ENCODE data around the gene ACOXL.
A peak's percentile ranks its signal among the peaks of the same experiment; 100 is the strongest.

The ACOXL gene

GRCh38 chr2:111117598-111118480 is 385.5 kb downstream of the ACOXL start:
- peak; percentile 74 for DNase-seq (ENCODE audit: low read depth)

DNA sequence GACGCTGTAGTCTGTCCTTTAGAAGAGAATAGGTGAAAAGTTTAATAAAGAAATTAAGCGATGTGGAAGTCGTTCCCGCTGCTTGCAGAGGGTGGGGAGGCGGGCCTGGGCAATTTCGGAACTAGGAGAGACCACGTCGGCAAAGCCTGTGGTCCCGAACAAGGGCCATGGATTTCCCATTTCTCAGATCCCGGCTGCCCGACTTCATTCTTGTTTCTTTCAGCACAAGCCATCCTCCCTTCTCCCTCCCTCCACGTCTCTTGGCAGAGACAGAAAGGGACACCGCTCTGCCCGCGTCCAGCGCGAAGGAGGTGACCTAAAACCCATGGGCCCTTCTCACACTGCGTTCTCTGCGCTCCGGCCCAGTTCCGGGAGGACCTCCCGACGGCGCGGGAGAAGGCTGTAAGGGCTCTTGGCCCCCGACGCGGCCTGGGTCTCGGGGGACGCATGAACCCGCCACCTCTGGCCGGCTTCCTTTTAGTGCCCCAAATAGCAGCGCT is 386.2 kb downstream of the ACOXL start:
- no peak for DNase-seq (ENCODE audit: low read depth)

DNA sequence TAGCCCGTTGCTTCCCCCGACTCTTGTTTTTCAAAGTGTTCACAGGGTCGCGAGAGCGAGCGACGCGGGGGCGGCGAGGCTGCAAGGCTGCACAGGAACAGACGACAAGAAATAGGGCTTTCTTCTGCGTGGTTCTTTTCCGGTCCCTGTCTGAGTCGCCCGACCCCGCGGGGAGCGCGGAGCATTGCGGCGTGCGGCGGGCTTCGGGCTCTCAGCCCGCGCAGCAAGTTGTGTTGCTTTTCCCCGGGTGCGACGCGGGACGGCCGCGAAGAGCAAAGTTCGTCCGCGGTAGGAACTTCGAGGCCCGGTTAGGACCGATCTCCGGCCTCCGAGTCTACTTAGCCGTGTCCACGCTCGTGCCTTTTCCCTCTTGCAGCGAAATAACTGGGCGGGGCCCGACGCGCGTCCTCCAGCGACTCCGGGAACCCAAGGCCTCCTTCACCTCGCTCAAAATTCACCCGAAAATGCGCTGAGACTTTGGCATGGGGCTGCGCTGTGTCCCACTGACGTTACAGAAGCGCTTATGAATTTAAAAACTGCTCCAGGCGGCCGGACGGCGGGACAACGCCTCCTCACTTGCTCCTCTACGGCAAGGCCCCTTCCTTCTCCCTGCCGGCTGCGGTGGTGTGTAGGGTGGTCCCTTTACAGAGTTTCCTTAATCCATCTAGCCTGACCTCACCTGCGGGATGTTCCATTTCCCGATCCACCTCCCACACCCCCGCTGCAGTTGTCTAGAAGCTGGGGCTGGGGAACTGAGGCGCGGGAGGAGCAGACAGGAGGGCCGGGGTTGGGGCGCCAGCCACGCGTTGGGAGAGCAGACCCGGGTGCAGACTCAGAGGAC is 386.8 kb downstream of the ACOXL start:
- DNase-seq (ENCODE audit: low read depth): peak; percentile 11

- DNase-seq (ENCODE audit: low read depth): peak; percentile 5
Observed at GRCh38 chr2:111119822-111120252, 387.5 kb downstream of the ACOXL start.

DNA sequence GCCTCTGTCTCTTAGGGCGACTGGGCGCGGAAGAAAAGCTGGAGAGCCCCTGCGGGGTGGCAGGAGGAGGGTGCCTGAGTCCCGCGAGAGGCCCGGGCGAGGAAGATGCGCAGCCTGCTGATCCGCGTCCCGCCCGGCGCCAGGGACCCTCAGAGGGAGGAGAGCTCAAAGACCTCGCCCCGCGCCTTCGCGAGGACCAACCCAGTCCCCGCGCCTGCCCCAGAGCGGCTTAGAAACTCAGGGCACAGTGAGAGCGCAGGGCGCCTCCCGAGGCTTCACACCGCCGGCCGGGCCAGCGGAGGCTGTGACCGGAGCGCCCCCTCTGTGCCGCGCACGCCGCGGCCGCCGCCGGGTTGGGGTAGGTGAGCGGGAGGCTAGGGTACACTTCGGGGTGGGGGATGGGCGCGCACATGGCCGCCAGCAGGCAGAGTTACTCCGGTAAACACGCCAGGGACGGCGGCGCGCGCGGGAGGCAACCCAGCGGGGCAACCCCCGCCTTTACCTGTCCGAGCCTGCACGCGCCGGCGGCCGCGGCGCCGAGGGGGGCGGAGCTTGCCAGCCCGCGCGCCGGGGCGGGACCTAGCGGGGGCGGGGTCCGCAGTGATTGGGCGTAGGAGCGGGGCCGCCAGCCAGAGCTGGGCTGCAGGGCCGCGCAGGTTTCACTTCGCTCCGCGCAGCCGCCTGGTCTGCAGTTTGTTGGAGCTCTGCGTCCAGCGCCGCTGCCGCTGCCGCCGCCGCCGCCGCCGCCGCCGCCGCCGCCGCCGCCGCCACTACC is 388.1 kb downstream of the ACOXL start, which contains the start of gene BCL2L11:
Gene BCL2L11, plus strand, starts transcription at position 662 of the 775 bp plus-strand sequence. CDS start 2,832 bp downstream, outside the sequence.
- peak; percentile 89 for DNase-seq (ENCODE audit: low read depth)

DNA sequence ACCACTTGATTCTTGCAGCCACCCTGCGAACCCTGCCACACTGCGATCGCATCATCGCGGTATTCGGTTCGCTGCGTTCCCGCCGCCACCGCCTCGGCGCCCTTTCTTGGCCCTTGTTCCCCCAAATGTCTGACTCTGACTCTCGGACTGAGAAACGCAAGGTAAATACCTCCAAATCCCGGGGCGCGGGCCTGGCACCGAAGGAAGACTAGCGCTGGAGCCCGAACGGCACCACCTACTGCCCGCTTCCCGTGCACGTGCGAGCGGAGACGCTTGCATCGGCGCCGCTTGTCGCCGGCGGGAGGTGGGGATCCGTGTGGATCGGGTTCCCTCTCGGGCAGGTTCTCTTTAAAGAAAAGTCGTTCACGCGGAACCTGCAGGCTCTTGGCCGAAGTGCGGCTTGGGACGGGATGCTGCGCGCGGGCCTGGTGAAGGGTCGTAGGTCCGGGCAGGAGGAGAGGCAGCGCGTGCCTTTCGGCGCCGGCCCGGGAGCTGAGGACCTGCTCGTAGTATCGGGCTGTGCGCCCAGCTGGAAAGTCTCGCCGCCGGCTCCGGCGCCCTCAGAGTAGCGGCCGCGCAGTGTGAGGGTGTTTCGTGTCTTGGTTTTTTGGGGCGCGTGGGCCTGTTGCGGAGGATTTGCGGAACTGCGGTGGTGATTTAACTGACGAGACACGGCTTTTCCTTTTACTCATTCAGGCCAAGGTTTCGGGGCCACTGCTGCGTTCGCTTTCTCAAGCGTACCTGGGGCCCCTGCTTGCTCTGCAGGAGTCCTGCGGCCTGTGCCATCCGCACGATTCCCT is 388.9 kb downstream of the ACOXL start:
- peak; percentile 26 for DNase-seq (ENCODE audit: low read depth)

GRCh38 chr2:111121828-111122630 is 389.7 kb downstream of the ACOXL start:
- DNase-seq (ENCODE audit: low read depth): peak; percentile 86

GRCh38 chr2:111122631-111123421 is 390.5 kb downstream of the ACOXL start:
- DNase-seq (ENCODE audit: low read depth): peak; percentile 77

- no peak for DNase-seq (ENCODE audit: low read depth)
Observed at GRCh38 chr2:111123751-111124150, 391.4 kb downstream of the ACOXL start.

GRCh38 chr2:111126581-111126980 is 394.2 kb downstream of the ACOXL start:
- no peak for DNase-seq (ENCODE audit: low read depth)

DNA sequence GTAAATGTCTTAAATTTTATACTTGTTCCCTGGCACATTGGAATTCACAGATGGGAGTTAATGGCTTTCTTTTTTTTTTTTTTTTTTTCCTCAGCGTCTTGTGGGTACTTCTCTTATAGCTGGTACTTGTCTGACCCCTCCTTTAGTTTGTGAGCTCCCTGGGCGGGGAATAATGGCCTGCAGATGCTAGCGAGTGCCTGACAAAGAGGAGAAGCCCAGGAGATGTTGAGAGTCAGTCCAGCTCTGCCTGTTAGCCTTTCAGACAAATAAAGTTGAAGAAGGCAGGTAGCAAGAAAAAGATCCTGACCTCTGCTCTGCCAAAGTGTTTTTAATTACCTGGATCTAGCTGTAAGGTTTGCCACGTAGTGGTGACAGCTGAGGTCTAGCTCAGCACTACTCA is 395.0 kb downstream of the ACOXL start:
- DNase-seq (ENCODE audit: low read depth): no peak

DNA sequence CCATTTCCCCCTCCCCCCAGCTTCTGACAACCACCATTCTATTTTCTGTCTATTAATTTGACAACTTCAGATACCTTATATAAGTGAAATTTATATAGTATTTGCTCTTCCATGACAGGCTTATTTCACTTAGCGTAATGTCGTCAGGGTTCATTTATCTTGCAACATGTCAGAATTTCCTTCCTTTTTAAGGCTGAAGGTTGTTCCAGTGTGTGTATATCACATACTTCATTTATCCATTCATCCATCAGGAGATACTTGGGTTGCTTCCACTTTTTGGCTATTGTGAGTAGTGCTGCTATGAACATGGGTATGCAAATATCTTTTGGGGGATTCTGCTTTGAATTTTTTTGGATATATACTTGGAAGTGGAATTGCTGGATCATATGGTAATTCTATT is 395.7 kb downstream of the ACOXL start:
- DNase-seq (ENCODE audit: low read depth): no peak

DNA sequence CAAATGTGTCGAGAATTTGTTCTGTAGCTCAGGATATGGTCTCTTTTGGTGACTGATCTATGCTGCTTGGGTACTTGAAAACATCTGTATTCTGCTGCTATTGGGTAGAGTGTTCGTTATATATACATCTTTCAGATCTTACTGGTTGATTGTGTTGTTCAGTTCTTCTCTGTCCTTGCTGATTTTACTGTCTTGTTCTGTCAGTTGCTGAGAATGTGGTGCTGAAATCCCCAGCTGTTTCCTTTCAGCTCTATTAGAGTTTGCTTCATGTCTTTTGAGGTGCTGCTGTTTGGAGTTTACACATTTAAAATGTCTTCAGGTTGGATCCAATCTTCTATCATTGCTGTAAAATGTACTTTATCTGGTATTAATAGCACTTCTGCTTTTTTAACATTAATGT is 401.2 kb downstream of the ACOXL start:
- DNase-seq (ENCODE audit: low read depth): peak; percentile 5

- no peak for DNase-seq (ENCODE audit: low read depth)
Observed at GRCh38 chr2:111134055-111134454, 401.7 kb downstream of the ACOXL start.

GRCh38 chr2:111135237-111135909 is 403.0 kb downstream of the ACOXL start:
- DNase-seq (ENCODE audit: low read depth): no peak

DNA sequence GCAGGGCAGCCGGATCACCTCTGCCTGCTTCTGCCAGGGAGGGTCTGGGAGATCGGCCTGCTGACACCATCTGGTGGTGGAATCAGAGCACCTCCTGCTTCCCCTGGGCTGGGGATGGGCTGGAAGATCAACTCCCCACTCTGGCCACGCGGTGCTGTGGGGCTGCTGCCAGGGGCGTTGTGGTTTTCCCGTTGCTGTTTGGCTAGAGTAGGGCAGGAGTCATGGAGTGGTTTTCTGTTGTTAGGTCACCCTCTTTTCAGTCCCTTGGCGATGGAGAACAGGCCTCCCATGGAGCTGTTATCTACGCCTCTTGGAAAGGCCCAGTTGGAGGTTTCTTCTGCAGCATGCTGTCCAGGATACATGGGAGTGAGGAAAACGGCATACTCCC is 403.5 kb downstream of the ACOXL start:
- peak; percentile 79 for DNase-seq (ENCODE audit: low read depth)

- DNase-seq (ENCODE audit: low read depth): no peak
Observed at GRCh38 chr2:111138839-111139238, 406.5 kb downstream of the ACOXL start.

- DNase-seq (ENCODE audit: low read depth): peak; percentile 4
Observed at GRCh38 chr2:111139637-111140317, 407.4 kb downstream of the ACOXL start.

Measured in amniotic epithelial cell (primary cell).